MG63 (cell line): ENCODE measurements around the gene CAND1. TPM values are rescaled to one million over a fixed set of nuclear protein-coding genes. Genes with fewer than 3 reads are reported as not detected.
"Not testable (repeated sequence)": the region's sequence is repeated elsewhere in the genome, so short reads cannot be mapped to it uniquely, and the experiment has no call there.

Source experiments
- DNase-seq: peaks from one replicate; pipeline ENCODE4 v3.0.0-alpha.2; 2020
- H3K27me3 ChIP-seq: fragments of 250-450 bp; sonication (Bioruptor Pico); 2 replicates; pipeline ENCODE4 v1.5.1; 2020; ENCODE audit warnings: mild to moderate bottlenecking, moderate library complexity
- H3K36me3 ChIP-seq: fragments of 250-450 bp; sonication (Bioruptor Pico); 2 replicates; pipeline ENCODE4 v1.5.1; 2020; ENCODE audit warnings: mild to moderate bottlenecking, moderate library complexity
- H3K4me3 ChIP-seq: fragments of 250-450 bp; sonication (Bioruptor Pico); 2 replicates; pipeline ENCODE4 v1.5.1; 2020; ENCODE audit warnings: mild to moderate bottlenecking, moderate library complexity
- H3K9me3 ChIP-seq: fragments of 250-450 bp; sonication (Bioruptor Pico); 2 replicates; pipeline ENCODE4 v1.5.1; 2020; ENCODE audit warnings: mild to moderate bottlenecking, moderate library complexity
- total RNA-seq: library from RNA; depleted of rRNA; stranded (reverse); fragments of >200 nt; shearing (Covaris generic); gene quantifications from 2 replicates; pipeline ENCODE4 v1.2.3, GENCODE V29; 2014; ENCODE audit warnings: low replicate concordance

The CAND1 gene
- total RNA-seq, 1 experiment from 2014 or later, result 59.3 TPM

DNA sequence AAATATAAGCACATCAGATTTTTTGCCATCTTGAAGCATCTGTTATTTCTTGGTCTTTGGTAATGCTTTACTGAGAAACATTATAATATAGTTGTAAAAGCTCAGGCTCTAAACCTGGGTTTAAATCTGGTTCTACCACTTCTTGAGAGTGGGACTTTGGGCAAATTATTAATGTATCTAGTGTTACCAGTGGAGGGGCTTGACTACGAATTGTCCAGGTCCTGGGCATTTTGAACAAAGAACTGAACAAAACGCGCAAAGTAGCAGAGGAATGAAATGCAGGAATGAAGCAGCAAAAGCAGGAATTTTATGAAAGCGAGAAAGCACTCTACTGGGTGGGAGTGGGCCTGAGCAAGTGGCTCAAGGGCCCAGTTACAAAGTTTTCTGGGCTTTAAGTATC, 50.8 kb downstream of the CAND1 start:
- no peaks in the 10 kb centered on the region; the same call in 1 of the 2 replicates for H3K9me3 ChIP-seq
- peaks cover 72% of the 10 kb centered on the region for H3K36me3 ChIP-seq
- DNase-seq, result no peak
- no peaks in the 10 kb centered on the region for H3K27me3 ChIP-seq
- H3K4me3 ChIP-seq, result no peak overlapping the region

GRCh38 chr12:67320614-67321295, 51.6 kb downstream of the CAND1 start:
- DNase-seq, result no peak
- no peak overlapping the region for H3K4me3 ChIP-seq
- H3K9me3 ChIP-seq, result no peaks in the 10 kb centered on the region; the same call in 1 of the 2 replicates
- no peaks in the 10 kb centered on the region for H3K27me3 ChIP-seq
- peaks cover 67% of the 10 kb centered on the region for H3K36me3 ChIP-seq

GRCh38 chr12:67322580-67322979, 53.4 kb downstream of the CAND1 start:
- no peak for DNase-seq
- H3K9me3 ChIP-seq, result no peaks in the 10 kb centered on the region
- no peak overlapping the region for H3K4me3 ChIP-seq
- peaks cover 52% of the 10 kb centered on the region for H3K36me3 ChIP-seq
- H3K27me3 ChIP-seq, result no peaks in the 10 kb centered on the region

- no peak for DNase-seq
- H3K9me3 ChIP-seq, result no peaks in the 10 kb centered on the region
- peaks cover 48% of the 10 kb centered on the region for H3K36me3 ChIP-seq
- no peak overlapping the region for H3K4me3 ChIP-seq
- no peaks in the 10 kb centered on the region for H3K27me3 ChIP-seq
Measured at GRCh38 chr12:67323007-67323406, 53.8 kb downstream of the CAND1 start.

- peaks cover 13% of the 10 kb centered on the region for H3K36me3 ChIP-seq
- no peak for DNase-seq
- H3K4me3 ChIP-seq, result no peak overlapping the region
- no peaks in the 10 kb centered on the region for H3K27me3 ChIP-seq
- H3K9me3 ChIP-seq, result no peaks in the 10 kb centered on the region
Measured at GRCh38 chr12:67326637-67327036, 57.5 kb downstream of the CAND1 start.

GRCh38 chr12:67327466-67327865, 58.3 kb downstream of the CAND1 start:
- no peaks in the 10 kb centered on the region for H3K27me3 ChIP-seq
- peaks cover 6% of the 10 kb centered on the region for H3K36me3 ChIP-seq
- no peak overlapping the region for H3K4me3 ChIP-seq
- DNase-seq, result no peak
- no peaks in the 10 kb centered on the region for H3K9me3 ChIP-seq

- H3K4me3 ChIP-seq, result no peak overlapping the region
- DNase-seq, result no peak
- no peaks in the 10 kb centered on the region for H3K27me3 ChIP-seq
- H3K9me3 ChIP-seq, result no peaks in the 10 kb centered on the region
- no peaks in the 10 kb centered on the region for H3K36me3 ChIP-seq
Measured at GRCh38 chr12:67331123-67331522, 62.0 kb downstream of the CAND1 start.

GRCh38 chr12:67331828-67332227, 62.7 kb downstream of the CAND1 start:
- Histone ChIP-seq H3K9me3 (no peaks in the 10 kb centered on the region), H3K27me3 (no peaks in the 10 kb centered on the region), H3K36me3 (no peaks in the 10 kb centered on the region), H3K4me3 (no peak overlapping the region)
- no peak for DNase-seq

- 0 out of 2 replicates have a peak, but pooled peaks cover 9% of the 10 kb centered on the region for H3K9me3 ChIP-seq
- DNase-seq, result no peak
- H3K36me3 ChIP-seq, result no peaks in the 10 kb centered on the region; the same call in 1 of the 2 replicates
- no peak overlapping the region for H3K4me3 ChIP-seq
- no peaks in the 10 kb centered on the region for H3K27me3 ChIP-seq
Measured at GRCh38 chr12:67333649-67334048, 64.5 kb downstream of the CAND1 start.

GRCh38 chr12:67338426-67338825, 69.3 kb downstream of the CAND1 start:
- Histone ChIP-seq H3K27me3 (no peaks in the 10 kb centered on the region), H3K4me3 (no peak overlapping the region), H3K9me3 (peaks cover 9% of the 10 kb centered on the region; the same call in 1 of the 2 replicates), H3K36me3 (no peaks in the 10 kb centered on the region; the same call in 1 of the 2 replicates)
- no peak for DNase-seq

DNA sequence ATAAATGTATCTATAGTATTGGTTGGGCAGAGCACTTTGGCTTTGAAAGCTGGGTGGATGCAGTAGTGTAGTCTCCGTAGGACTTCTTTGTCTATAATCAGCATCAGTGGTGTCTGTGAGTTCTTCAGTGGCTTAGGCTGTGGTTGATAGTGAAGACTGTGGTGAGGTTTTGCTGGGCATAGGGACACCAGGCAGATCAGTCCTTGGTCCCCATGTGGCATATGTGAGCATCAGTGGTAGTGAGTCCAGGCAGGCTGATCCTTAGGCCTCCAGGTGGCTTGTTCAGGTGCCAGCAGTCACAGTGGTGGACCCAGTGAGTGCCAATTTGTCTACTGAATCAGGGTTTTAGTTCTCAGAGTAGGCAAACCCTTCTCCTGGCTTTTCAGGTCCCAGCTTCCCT, 70.4 kb downstream of the CAND1 start:
- no peak for DNase-seq
- H3K36me3 ChIP-seq, result no peaks in the 10 kb centered on the region; the same call in 1 of the 2 replicates

GRCh38 chr12:67341086-67341485, 71.9 kb downstream of the CAND1 start:
- not testable (repeated sequence) for H3K27me3 ChIP-seq, H3K4me3 ChIP-seq, DNase-seq, H3K9me3 ChIP-seq, H3K36me3 ChIP-seq

More for the DNA sequence above, 70.4 kb downstream of the CAND1 start:
- no peaks in the 10 kb centered on the region for H3K27me3 ChIP-seq
- peaks cover 9% of the 10 kb centered on the region; the same call in 1 of the 2 replicates for H3K9me3 ChIP-seq
- H3K4me3 ChIP-seq, result no peak overlapping the region

- Histone ChIP-seq H3K27me3 (no peaks in the 10 kb centered on the region), H3K36me3 (no peaks in the 10 kb centered on the region), H3K4me3 (no peak overlapping the region), H3K9me3 (no peaks in the 10 kb centered on the region)
- DNase-seq, result no peak
Measured at GRCh38 chr12:67344979-67345710, 76.0 kb downstream of the CAND1 start.

- H3K4me3 ChIP-seq, result no peak overlapping the region
- H3K36me3 ChIP-seq, result no peaks in the 10 kb centered on the region
- H3K27me3 ChIP-seq, result no peaks in the 10 kb centered on the region
- no peak for DNase-seq
- H3K9me3 ChIP-seq, result no peaks in the 10 kb centered on the region
Measured at GRCh38 chr12:67348683-67349082, 79.5 kb downstream of the CAND1 start.

GRCh38 chr12:67352682-67353081, 83.5 kb downstream of the CAND1 start:
- H3K4me3 ChIP-seq, result no peak overlapping the region
- no peaks in the 10 kb centered on the region for H3K9me3 ChIP-seq
- H3K36me3 ChIP-seq, result no peaks in the 10 kb centered on the region
- no peak for DNase-seq
- no peaks in the 10 kb centered on the region for H3K27me3 ChIP-seq

DNA sequence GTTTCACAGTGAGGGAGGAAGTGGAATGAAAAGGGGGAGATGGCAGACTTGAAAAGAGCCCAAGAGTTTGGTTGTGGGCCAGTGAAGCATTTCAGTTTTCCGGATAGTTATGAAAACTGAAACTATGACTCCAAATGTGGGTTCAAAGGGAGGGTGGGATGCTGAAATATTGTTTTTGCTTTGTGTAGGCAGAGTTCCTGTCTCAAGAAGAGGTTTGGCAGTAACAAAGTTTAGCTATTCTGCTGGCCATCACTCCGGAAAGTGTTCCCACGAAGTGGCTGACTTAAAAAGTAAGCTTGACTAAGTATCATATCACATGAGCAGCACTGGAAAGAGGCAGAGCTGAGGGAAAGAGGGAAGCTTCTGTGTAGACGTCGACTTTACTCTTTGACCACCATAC, 85.2 kb downstream of the CAND1 start:
- no peak for DNase-seq
- Histone ChIP-seq H3K27me3 (no peaks in the 10 kb centered on the region), H3K4me3 (no peak overlapping the region), H3K9me3 (no peaks in the 10 kb centered on the region), H3K36me3 (no peaks in the 10 kb centered on the region)

DNA sequence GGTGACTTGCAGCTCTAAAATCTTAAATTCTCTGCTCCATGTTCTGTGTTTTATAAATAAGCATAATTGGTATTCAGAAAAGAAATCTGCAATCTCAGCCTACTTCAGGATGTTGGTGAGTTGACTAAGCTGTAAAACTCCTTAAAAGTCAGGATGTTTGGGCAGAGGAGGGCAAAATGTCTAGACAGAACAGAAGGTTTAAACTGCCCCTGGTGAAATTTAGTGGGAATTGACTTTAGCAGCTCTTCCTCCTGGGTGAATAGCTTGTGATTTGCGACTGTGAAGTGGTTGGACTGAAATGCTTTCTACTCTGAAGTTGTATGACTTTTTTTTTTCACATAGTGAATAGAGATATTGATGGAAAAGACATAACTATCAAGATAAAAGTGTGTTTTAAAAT, 85.8 kb downstream of the CAND1 start:
- Histone ChIP-seq H3K27me3 (no peaks in the 10 kb centered on the region), H3K9me3 (no peaks in the 10 kb centered on the region), H3K36me3 (no peaks in the 10 kb centered on the region), H3K4me3 (no peak overlapping the region)
- no peak for DNase-seq
